Measurements from ENCODE around the gene SLC9A8.

Gene SLC9A8

DNA sequence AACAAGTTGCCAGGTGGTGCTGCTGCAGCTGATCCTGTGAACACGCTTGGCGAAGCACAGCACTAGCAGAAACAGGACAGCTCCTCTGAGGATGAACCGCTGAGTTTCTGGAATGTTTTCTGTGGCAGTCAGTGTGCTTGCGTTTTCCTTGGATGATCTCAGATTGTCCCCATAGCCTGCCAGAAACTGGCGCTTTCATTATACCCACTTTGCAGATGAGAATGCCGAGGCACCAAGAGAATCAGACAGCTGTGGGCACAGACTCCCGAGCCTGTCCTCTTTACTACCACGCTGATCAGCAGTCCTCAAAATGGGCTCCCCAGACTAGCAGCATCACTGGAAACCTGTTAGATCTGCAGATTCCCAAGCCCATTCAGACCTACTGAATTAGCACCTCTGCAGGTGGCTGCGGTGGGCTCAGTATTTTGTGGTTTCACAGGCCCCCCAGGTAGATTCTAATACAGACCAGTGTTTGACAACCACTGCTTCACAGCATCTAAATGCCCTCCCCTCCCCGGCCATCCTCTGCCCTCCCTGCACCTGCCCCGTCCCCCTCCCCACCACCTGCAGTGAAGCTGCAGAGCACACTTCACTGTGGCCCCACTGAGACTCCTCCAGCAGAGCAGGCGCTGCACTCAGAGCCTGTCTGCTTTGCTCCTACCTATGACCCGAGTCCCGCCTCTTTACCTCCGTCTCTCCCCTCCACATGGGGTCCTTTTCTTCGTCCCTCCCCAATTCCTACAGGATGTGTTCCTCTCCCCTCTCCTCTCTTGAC is 73.1 kb downstream of the SLC9A8 start:
- Mint-ChIP-seq H3K27ac (peak overlapping the region; percentile 21), H3K9me3 (no peaks in the 10 kb centered on the region), H3K4me3 (no peak overlapping the region), H3K4me1 (peaks cover 56% of the 10 kb centered on the region), H3K27me3 (ENCODE audit: low read depth, poor library complexity) (no peaks in the 10 kb centered on the region), H3K36me3 (ENCODE audit: low read depth) (peaks cover 11% of the 10 kb centered on the region)
- no peak for DNase-seq
- TF ChIP-seq, protein P1, sequence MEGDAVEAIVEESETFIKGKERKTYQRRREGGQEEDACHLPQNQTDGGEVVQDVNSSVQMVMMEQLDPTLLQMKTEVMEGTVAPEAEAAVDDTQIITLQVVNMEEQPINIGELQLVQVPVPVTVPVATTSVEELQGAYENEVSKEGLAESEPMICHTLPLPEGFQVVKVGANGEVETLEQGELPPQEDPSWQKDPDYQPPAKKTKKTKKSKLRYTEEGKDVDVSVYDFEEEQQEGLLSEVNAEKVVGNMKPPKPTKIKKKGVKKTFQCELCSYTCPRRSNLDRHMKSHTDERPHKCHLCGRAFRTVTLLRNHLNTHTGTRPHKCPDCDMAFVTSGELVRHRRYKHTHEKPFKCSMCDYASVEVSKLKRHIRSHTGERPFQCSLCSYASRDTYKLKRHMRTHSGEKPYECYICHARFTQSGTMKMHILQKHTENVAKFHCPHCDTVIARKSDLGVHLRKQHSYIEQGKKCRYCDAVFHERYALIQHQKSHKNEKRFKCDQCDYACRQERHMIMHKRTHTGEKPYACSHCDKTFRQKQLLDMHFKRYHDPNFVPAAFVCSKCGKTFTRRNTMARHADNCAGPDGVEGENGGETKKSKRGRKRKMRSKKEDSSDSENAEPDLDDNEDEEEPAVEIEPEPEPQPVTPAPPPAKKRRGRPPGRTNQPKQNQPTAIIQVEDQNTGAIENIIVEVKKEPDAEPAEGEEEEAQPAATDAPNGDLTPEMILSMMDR (IDR thresholded peaks at IDR 0.05): no peak

- peaks cover 65% of the 10 kb centered on the region for H3K4me1 Mint-ChIP-seq
- peak overlapping the region; percentile 89 for H3K27ac Mint-ChIP-seq
- no peak for DNase-seq
- H3K36me3 Mint-ChIP-seq (ENCODE audit: low read depth): peaks cover 11% of the 10 kb centered on the region
- H3K27me3 Mint-ChIP-seq (ENCODE audit: low read depth, poor library complexity): no peaks in the 10 kb centered on the region
- no peaks in the 10 kb centered on the region for H3K9me3 Mint-ChIP-seq
- no peak overlapping the region for H3K4me3 Mint-ChIP-seq
- TF ChIP-seq, protein P1 (IDR thresholded peaks at IDR 0.05): no peak
These were observed 74.1 kb downstream of the SLC9A8 start for GRCh38 chr20:49886571-49887213.

DNA sequence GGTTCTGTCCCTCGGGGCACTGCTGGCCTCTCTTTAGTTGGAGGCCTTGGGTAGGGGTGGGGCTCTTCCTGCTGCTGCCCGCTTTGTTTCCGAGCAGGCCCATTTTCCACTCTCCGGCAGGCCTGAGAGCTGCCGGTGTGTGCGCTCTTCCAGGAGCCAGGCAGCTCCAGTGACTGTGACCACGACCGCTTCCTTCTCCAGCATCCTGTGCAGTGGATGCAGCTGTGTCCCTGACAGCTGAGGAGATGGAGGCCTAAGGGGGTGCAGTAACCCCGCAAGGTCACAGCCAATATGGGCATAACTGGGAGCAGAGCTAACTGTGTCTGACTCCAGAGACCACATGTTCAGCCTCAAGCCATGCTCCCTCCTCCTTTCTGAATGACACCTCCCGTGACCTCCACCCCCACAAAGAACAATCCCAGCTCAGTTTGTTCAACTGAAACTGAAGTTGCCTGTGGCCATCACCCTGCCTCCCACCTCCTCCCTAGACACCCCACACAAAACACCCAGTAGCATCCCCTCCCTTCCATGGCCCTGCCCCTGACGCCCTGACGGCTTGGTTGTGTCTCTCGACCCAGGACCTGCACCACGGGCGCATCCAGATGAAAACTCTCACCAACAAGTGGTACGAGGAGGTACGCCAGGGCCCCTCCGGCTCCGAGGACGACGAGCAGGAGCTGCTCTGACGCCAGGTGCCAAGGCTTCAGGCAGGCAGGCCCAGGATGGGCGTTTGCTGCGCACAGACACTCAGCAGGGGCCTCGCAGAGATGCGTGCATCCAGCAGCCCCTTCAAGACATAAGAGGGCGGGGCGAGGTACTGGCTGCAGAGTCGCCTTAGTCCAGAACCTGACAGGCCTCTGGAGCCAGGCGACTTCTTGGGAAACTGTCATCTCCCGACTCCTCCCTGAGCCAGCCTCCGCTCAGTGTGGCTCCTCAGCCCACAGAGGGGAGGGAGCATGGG is 74.9 kb downstream of the SLC9A8 start:
- Mint-ChIP-seq H3K27me3 (ENCODE audit: low read depth, poor library complexity) (no peaks in the 10 kb centered on the region), H3K9me3 (no peaks in the 10 kb centered on the region), H3K36me3 (ENCODE audit: low read depth) (peaks cover 6% of the 10 kb centered on the region), H3K4me3 (peak overlapping the region; percentile 28), H3K27ac (peak overlapping the region; percentile 89), H3K4me1 (peaks cover 65% of the 10 kb centered on the region)
- TF ChIP-seq, protein P1 (IDR thresholded peaks at IDR 0.05): no peak
- no peak for DNase-seq

GRCh38 chr20:49888212-49889000 is 75.8 kb downstream of the SLC9A8 start:
- no peak overlapping the region for H3K4me3 Mint-ChIP-seq
- H3K9me3 Mint-ChIP-seq: no peaks in the 10 kb centered on the region
- H3K4me1 Mint-ChIP-seq: peaks cover 72% of the 10 kb centered on the region
- H3K27me3 Mint-ChIP-seq (ENCODE audit: low read depth, poor library complexity): no peaks in the 10 kb centered on the region
- H3K36me3 Mint-ChIP-seq (ENCODE audit: low read depth): peaks cover 6% of the 10 kb centered on the region
- TF ChIP-seq, protein P1 (IDR thresholded peaks at IDR 0.05): peak; percentile 89
- H3K27ac Mint-ChIP-seq: peak overlapping the region; percentile 96
- DNase-seq: peak; percentile 80

All from nephron progenitor cell (in vitro differentiated cells).